Gastroesophageal sphincter (tissue), 2 donors: ENCODE measurements around the gene FFAR2.

Experiments
- EP300 ChIP-seq: sonication (generic); formaldehyde crosslinking; IDR thresholded peaks from one replicate; pipeline ENCODE4 v1.6.1; 2017; ENCODE audit warnings: antibody characterized with exemption, mild to moderate bottlenecking
- POLR2A ChIP-seq, 2 donors: fragments of 450-650 bp; IDR thresholded peaks; one replicate each; pipeline ENCODE4 v1.6.1; 2017; ENCODE audit warnings: antibody characterized with exemption in 2 of 2, mild to moderate bottlenecking in 2 of 2, moderate library complexity in 1 of 2

- no peak for TF ChIP-seq EP300
- no peak for TF ChIP-seq POLR2A (IDR thresholded peaks at IDR 0.05)
These were observed 40.6 kb downstream of the FFAR2 start for GRCh38 chr19:35488677-35489076.
